K562 (cell line): ENCODE results near the gene FEN1. TPM values are rescaled to one million over a fixed set of nuclear protein-coding genes. Genes with fewer than 3 reads are reported as not detected.

Source experiments
- ATF1 ChIP-seq, 2 experiments: fragments of 450-650 bp in 1 of 2; IDR thresholded peaks; 2 replicates each; pipeline ENCODE4 v1.6.1; 2016; ENCODE audit warnings: missing compliant biosample characterization in 1 of 2, missing genetic modification characterization in 1 of 2
- CBFB ChIP-seq: sonication (generic); formaldehyde crosslinking; IDR thresholded peaks from 2 replicates; pipeline ENCODE4 v1.4.0; 2020; ENCODE audit warnings: mild to moderate bottlenecking, missing genetic modification reagents
- CBX1 ChIP-seq: sonication (generic); IDR thresholded peaks from 2 replicates; pipeline ENCODE4 v1.6.1; 2016; ENCODE audit warnings: antibody characterized with exemption, low read depth, mild to moderate bottlenecking
- COPS2 ChIP-seq: fragments of 450-650 bp; conservative IDR thresholded peaks from 2 replicates; pipeline ENCODE4 v1.6.1; 2016; ENCODE audit warnings: mild to moderate bottlenecking, moderate library complexity
- EZH2 ChIP-seq: IDR thresholded peaks from 2 replicates; pipeline ENCODE4 v1.6.1; 2012; ENCODE audit warnings: low read depth, mild to moderate bottlenecking, inconsistent platforms, low read length, borderline replicate concordance
- HDAC3 ChIP-seq: fragments of 450-650 bp; IDR thresholded peaks from 2 replicates; pipeline ENCODE4 v1.6.1; 2018; ENCODE audit warnings: borderline replicate concordance, mild to moderate bottlenecking, moderate library complexity; ENCODE audit not compliant: partially characterized antibody
- MCM7 ChIP-seq, 2 experiments: fragments of 450-650 bp; IDR thresholded peaks; 2 replicates each; pipeline ENCODE4 v1.6.1; 2016 to 2018
- NCOA4 ChIP-seq: fragments of 450-650 bp; IDR thresholded peaks from 2 replicates; pipeline ENCODE4 v1.6.1; 2018; ENCODE audit warnings: mild to moderate bottlenecking; ENCODE audit not compliant: partially characterized antibody
- PHF20 ChIP-seq: fragments of 450-650 bp; IDR thresholded peaks from 2 replicates; pipeline ENCODE4 v1.6.1; 2018; ENCODE audit not compliant: partially characterized antibody
- PPARD ChIP-seq: fragments of 250-450 bp; sonication (Bioruptor Pico); IDR thresholded peaks from 2 replicates; pipeline ENCODE4 v1.8.0; 2022; ENCODE audit warnings: inconsistent platforms, mild to moderate bottlenecking, moderate library complexity
- RBM34 ChIP-seq: fragments of 200-400 bp; formaldehyde crosslinking; IDR thresholded peaks from 2 replicates; pipeline ENCODE4 v1.6.1; 2018; ENCODE audit warnings: low read length, borderline replicate concordance; ENCODE audit not compliant: insufficient read depth
- RFX5 ChIP-seq: IDR thresholded peaks from 2 replicates; pipeline ENCODE4 v1.6.1; 2011; ENCODE audit warnings: low read depth, mild to moderate bottlenecking, improper control_type of control experiment, low read length
- STAT5A ChIP-seq: IDR thresholded peaks from 2 replicates; pipeline ENCODE4 v1.6.1; 2012; ENCODE audit warnings: low read length, inconsistent platforms, borderline replicate concordance
- TBL1XR1 ChIP-seq, 2 experiments: IDR thresholded peaks; 2 replicates each; pipeline ENCODE4 v1.6.1; 2012; ENCODE audit warnings: improper control_type of control experiment in 2 of 2, low read length in 2 of 2, mild to moderate bottlenecking in 1 of 2
- WHSC1 ChIP-seq: IDR thresholded peaks from one replicate; pipeline ENCODE4 v1.6.1; 2012; ENCODE audit warnings: low read length, control low read depth, inconsistent platforms
- ZC3H11A ChIP-seq: IDR thresholded peaks from 2 replicates; pipeline ENCODE4 v1.6.1; 2012; ENCODE audit warnings: low read depth, low read length, improper control_type of control experiment
- ZFP30 ChIP-seq: fragments of 250-450 bp; sonication (Bioruptor Pico); IDR thresholded peaks from 2 replicates; pipeline ENCODE4 v1.8.0; 2022; ENCODE audit warnings: moderate library complexity, mild to moderate bottlenecking, inconsistent platforms, borderline replicate concordance
- ZNF143 ChIP-seq: sonication (generic); formaldehyde crosslinking; IDR thresholded peaks from 2 replicates; pipeline ENCODE4 v1.9.0; 2022; ENCODE audit warnings: mild to moderate bottlenecking, missing genetic modification reagents
- ZNF696 ChIP-seq: fragments of 250-450 bp; sonication (Bioruptor Pico); conservative IDR thresholded peaks from 2 replicates; pipeline ENCODE4 v1.4.0; 2020; ENCODE audit warnings: mild to moderate bottlenecking, moderate library complexity
- polyA plus RNA-seq, 8 experiments: library from polyadenylated mRNA; depleted of rRNA in 4 of 8; stranded (reverse) in 5 of 8; unstranded in 3 of 8; fragments of >200 nt; fragmentation: Nextera tagmentation in 2 of 8; fragmentation: Illumina TruSeq in 1 of 8; extraction: Ambion mirVana in 2 of 8; extraction: Trizol in 1 of 8; gene quantifications; 2 replicates each; pipeline versions ENCODE4 v1.2.1 to v1.2.3, GENCODE V29; 2011 to 2014; ENCODE audit warnings: inconsistent platforms in 1 of 8, missing spikeins in 1 of 8
- total RNA-seq, 7 experiments: library from RNA; depleted of rRNA in 6 of 7; stranded (reverse); fragments of >200 nt in 6 of 7; fragmentation: Illumina TruSeq in 2 of 7; extraction: Trizol in 2 of 7; gene quantifications; 2 replicates each; pipeline versions ENCODE4 v1.2.1 to v1.2.3, GENCODE V29; 2011 to 2021; ENCODE audit warnings: low replicate concordance in 1 of 7
- TF ChIP-seq, protein P1 (sequence below): fragments of 450-650 bp; formaldehyde crosslinking; IDR thresholded peaks from 2 replicates; pipeline ENCODE4 v1.4.0; 2022; ENCODE audit warnings: missing genetic modification characterization
- TF ChIP-seq, protein P2 (sequence below): fragments of 200-400 bp; formaldehyde crosslinking; IDR thresholded peaks from 2 replicates; pipeline ENCODE4 v1.6.1; 2017; ENCODE audit warnings: mild to moderate bottlenecking, low read depth, low read length, moderate library complexity
- TF ChIP-seq, protein P3 (sequence below), 2 experiments: fragments of 150-350 bp in 1 of 2; IDR thresholded peaks; 2 replicates each; pipeline ENCODE4 v1.6.1; 2012 to 2016; ENCODE audit warnings: low read depth in 2 of 2, low read length in 2 of 2, mild to moderate bottlenecking in 1 of 2, moderate library complexity in 1 of 2

FEN1 gene
- total and polyA plus RNA-seq, 9 of the 15 experiments (the other 6 are each of a cell fraction or from before 2014, with no cell fraction given): 58.1 to 156 (median 137) TPM

DNA sequence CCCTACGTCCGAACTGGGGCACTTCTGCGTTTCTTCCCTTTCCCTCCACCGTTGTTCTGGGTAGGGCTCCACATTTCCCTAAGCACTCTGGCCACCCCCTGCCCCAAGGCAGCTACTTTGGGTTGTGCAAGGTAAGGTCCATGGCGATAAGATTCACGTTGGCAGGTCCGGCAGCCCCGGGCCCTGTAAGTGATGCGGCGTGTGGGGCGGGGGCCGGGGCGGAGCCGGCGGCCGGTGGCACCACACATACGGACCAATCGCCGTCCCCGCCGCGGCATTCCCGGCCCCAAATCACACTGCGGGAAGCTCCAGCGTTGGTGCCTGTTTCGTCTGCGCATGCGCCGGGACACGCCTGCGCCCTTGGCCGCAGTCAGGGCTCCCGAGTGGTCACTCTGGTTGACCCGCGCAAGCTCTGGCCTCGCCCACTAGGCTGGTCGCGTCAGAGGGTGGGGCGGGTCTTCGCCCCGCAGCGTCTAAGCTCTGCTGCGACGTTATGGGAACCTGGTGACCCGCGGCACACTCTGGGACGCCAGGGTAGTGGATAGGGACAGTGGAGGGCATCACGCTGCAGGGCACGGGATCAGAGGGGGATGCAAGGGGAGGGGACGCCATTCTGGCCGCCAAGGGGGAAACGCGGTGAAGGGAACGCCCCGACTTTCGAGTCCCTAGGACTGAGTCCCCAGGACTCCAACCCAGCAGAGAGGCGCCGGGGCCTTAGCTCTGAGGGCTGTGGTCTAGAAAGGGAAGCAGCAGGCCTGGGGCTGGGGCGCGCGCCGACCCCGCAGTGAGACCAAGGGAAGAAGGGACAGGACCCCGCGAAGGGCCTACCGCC is 22.5 kb downstream of the FEN1 start (continued):
- TF ChIP-seq, protein P1, sequence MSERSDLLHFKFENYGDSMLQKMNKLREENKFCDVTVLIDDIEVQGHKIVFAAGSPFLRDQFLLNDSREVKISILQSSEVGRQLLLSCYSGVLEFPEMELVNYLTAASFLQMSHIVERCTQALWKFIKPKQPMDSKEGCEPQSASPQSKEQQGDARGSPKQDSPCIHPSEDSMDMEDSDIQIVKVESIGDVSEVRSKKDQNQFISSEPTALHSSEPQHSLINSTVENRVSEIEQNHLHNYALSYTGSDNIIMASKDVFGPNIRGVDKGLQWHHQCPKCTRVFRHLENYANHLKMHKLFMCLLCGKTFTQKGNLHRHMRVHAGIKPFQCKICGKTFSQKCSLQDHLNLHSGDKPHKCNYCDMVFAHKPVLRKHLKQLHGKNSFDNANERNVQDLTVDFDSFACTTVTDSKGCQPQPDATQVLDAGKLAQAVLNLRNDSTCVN (CRISPR knock-in tag): no peak
- TF ChIP-seq CBFB: no peak; the same call in 1 of the 2 replicates
- TF ChIP-seq RBM34: no peak
- TF ChIP-seq, protein P2, sequence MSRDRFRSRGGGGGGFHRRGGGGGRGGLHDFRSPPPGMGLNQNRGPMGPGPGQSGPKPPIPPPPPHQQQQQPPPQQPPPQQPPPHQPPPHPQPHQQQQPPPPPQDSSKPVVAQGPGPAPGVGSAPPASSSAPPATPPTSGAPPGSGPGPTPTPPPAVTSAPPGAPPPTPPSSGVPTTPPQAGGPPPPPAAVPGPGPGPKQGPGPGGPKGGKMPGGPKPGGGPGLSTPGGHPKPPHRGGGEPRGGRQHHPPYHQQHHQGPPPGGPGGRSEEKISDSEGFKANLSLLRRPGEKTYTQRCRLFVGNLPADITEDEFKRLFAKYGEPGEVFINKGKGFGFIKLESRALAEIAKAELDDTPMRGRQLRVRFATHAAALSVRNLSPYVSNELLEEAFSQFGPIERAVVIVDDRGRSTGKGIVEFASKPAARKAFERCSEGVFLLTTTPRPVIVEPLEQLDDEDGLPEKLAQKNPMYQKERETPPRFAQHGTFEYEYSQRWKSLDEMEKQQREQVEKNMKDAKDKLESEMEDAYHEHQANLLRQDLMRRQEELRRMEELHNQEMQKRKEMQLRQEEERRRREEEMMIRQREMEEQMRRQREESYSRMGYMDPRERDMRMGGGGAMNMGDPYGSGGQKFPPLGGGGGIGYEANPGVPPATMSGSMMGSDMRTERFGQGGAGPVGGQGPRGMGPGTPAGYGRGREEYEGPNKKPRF: no peak
- TF ChIP-seq, protein P3, sequence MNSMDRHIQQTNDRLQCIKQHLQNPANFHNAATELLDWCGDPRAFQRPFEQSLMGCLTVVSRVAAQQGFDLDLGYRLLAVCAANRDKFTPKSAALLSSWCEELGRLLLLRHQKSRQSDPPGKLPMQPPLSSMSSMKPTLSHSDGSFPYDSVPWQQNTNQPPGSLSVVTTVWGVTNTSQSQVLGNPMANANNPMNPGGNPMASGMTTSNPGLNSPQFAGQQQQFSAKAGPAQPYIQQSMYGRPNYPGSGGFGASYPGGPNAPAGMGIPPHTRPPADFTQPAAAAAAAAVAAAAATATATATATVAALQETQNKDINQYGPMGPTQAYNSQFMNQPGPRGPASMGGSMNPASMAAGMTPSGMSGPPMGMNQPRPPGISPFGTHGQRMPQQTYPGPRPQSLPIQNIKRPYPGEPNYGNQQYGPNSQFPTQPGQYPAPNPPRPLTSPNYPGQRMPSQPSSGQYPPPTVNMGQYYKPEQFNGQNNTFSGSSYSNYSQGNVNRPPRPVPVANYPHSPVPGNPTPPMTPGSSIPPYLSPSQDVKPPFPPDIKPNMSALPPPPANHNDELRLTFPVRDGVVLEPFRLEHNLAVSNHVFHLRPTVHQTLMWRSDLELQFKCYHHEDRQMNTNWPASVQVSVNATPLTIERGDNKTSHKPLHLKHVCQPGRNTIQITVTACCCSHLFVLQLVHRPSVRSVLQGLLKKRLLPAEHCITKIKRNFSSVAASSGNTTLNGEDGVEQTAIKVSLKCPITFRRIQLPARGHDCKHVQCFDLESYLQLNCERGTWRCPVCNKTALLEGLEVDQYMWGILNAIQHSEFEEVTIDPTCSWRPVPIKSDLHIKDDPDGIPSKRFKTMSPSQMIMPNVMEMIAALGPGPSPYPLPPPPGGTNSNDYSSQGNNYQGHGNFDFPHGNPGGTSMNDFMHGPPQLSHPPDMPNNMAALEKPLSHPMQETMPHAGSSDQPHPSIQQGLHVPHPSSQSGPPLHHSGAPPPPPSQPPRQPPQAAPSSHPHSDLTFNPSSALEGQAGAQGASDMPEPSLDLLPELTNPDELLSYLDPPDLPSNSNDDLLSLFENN (IDR thresholded peaks at IDR 0.05; ENCODE audit: low read depth in 2 of 2, low read length in 2 of 2): peak in 1 of 2 experiments; percentile 29; a peak in 1 of 4 replicates
- no peak for TF ChIP-seq ZFP30
- no peak for TF ChIP-seq NCOA4
- TF ChIP-seq WHSC1: no peak
- TF ChIP-seq STAT5A: no peak; the same call in 1 of the 2 replicates
- no peak for TF ChIP-seq MCM7 (IDR thresholded peaks at IDR 0.05)
- no peak for TF ChIP-seq ZC3H11A
- TF ChIP-seq ZNF696: no peak
- TF ChIP-seq CBX1: peak; percentile 46; the same call in 1 of the 2 replicates
- TF ChIP-seq PHF20: no peak
- TF ChIP-seq RFX5: no peak
- no peak for TF ChIP-seq HDAC3
- TF ChIP-seq PPARD (CRISPR knock-in tag): no peak
- no peak; a peak in 1 of 4 replicates for TF ChIP-seq TBL1XR1 (IDR thresholded peaks at IDR 0.05; ENCODE audit: low read length in 2 of 2)
- TF ChIP-seq EZH2: no peak
- TF ChIP-seq ZNF143: no peak
- no peak for TF ChIP-seq COPS2
- TF ChIP-seq ATF1 (CRISPR knock-in tag; IDR thresholded peaks at IDR 0.05): no peak
- peak; percentile 89 for TF ChIP-seq ATF1 (tag; IDR thresholded peaks at IDR 0.05)
